HCT116 (cell line): ENCODE data around the gene ZAP70. TPM values are rescaled to one million over a fixed set of nuclear protein-coding genes. Genes with fewer than 3 reads are reported as not detected.

Experiments
- ATAC-seq: fragments of 200-7000 bp; cut with Tn5 transposase; 2 replicates; pipeline ENCODE4 v1.9.1; 2020; ENCODE audit warnings: mild to moderate bottlenecking, moderate library complexity
- BruUV-seq: library from RNA; stranded (reverse); fragments of 400-500 nt; replicated peaks from 2 replicates; lab custom pipeline; 2021; lab: Mats Ljungman, UMichigan
- CTCF ChIA-PET: fragments of 300-600 bp; sonication (Branson Sonifier 250); formaldehyde crosslinking; loops from one replicate; lab custom pipeline; 2021; ENCODE audit warnings: antibody characterized with exemption; lab: Charles Lee
- POLR2A ChIA-PET: fragments of 300-600, 350-600 bp; sonication (Branson Sonifier 250); formaldehyde crosslinking; loops from one replicate; lab custom pipeline; 2021; ENCODE audit warnings: antibody characterized with exemption; lab: Charles Lee
- RAD21 ChIA-PET, 2 experiments: fragments of 300-600 bp; sonication (Branson Sonifier 250); formaldehyde crosslinking; loops; one replicate each; lab custom pipeline; 2023; ENCODE audit warnings: low total read pairs in 2 of 2; ENCODE audit not compliant: uncharacterized antibody in 2 of 2, unreplicated experiment in 2 of 2, low non-redundant PET in 1 of 2; lab: Charles Lee
- DNase-seq: peaks from one replicate; pipeline ENCODE4 v3.0.0-alpha.2; 2010; ENCODE audit warnings: low read depth, low spot score
- H2AFZ ChIP-seq: fragments of 200-600 bp; shearing (Covaris generic), sonication (generic); 2 replicates; pipeline ENCODE4 v1.6.1; 2017; ENCODE audit warnings: low read depth, mixed run types, mixed read lengths, antibody characterized with exemption, low read length; ENCODE audit not compliant: poor library complexity, severe bottlenecking
- H3K27ac ChIP-seq: 2 replicates; pipeline ENCODE4 v1.5.1; 2012; ENCODE audit warnings: low read depth, low read length
- H3K27me3 ChIP-seq: fragments of 200-600 bp; sonication (generic); 2 replicates; pipeline ENCODE4 v1.6.1; 2016; ENCODE audit warnings: mixed run types, low read length, mixed read lengths; ENCODE audit not compliant: insufficient read depth
- H3K36me3 ChIP-seq, 2 experiments: fragments of 200-500 bp in 1 of 2; fragments of 200-600 bp in 1 of 2; sonication (Bioruptor generic) in 1 of 2; sonication (generic) in 1 of 2; 2 replicates each; pipeline versions ENCODE4 v1.5.1 to v1.6.1; 2014 to 2016; ENCODE audit warnings: low read length in 2 of 2, inconsistent platforms in 1 of 2, mixed read lengths in 1 of 2, mixed run types in 1 of 2; ENCODE audit not compliant: insufficient read depth in 2 of 2, control insufficient read depth in 1 of 2
- H3K4me1 ChIP-seq, 2 experiments: fragments of 200-600 bp in 1 of 2; sonication (generic) in 1 of 2; 2 replicates each; pipeline versions ENCODE4 v1.5.1 to v1.6.1; 2012 to 2017; ENCODE audit warnings: low read length in 2 of 2, inconsistent platforms in 1 of 2, mild to moderate bottlenecking in 1 of 2, mixed read lengths in 1 of 2, mixed run types in 1 of 2, moderate library complexity in 1 of 2; ENCODE audit not compliant: insufficient read depth in 2 of 2, control insufficient read depth in 1 of 2
- H3K4me2 ChIP-seq: fragments of 200-600 bp; sonication (generic); 2 replicates; pipeline ENCODE4 v1.6.1; 2017; ENCODE audit warnings: mixed run types, low read length, mixed read lengths
- H3K4me3 ChIP-seq, 2 experiments: fragments of 200-600 bp in 1 of 2; sonication (generic) in 1 of 2; replicated peaks in 1 of 2; 2 replicates each; pipeline ENCODE4 v1.5.1; 2011 to 2016; ENCODE audit warnings: low read length in 2 of 2, control low read depth in 1 of 2, low read depth in 1 of 2, mild to moderate bottlenecking in 1 of 2, mixed read lengths in 1 of 2, mixed run types in 1 of 2
- H3K79me2 ChIP-seq: fragments of 200-600 bp; sonication (generic); 2 replicates; pipeline ENCODE4 v1.6.1; 2017; ENCODE audit warnings: mild to moderate bottlenecking, mixed run types, low read length, moderate library complexity, mixed read lengths; ENCODE audit not compliant: insufficient read depth
- H3K9ac ChIP-seq: fragments of 200-600 bp; sonication (generic); 2 replicates; pipeline ENCODE4 v1.6.1; 2016; ENCODE audit warnings: low read length, mixed read lengths
- H3K9me2 ChIP-seq: fragments of 200-600 bp; sonication (generic), shearing (Covaris generic); 2 replicates; pipeline ENCODE4 v1.6.1; 2017; ENCODE audit warnings: mixed run types, mild to moderate bottlenecking, moderate library complexity; ENCODE audit not compliant: insufficient read depth
- H3K9me3 ChIP-seq, 2 experiments: fragments of 200-500 bp in 1 of 2; fragments of 200-600 bp in 1 of 2; sonication (Bioruptor generic) in 1 of 2; sonication (generic) in 1 of 2; 2 replicates each; pipeline ENCODE4 v1.6.1; 2014 to 2017; ENCODE audit warnings: low read length in 2 of 2, mixed read lengths in 2 of 2, inconsistent platforms in 1 of 2, low read depth in 1 of 2, mild to moderate bottlenecking in 1 of 2, mixed run types in 1 of 2, moderate library complexity in 1 of 2; ENCODE audit not compliant: control insufficient read depth in 1 of 2, insufficient read depth in 1 of 2
- H4K20me1 ChIP-seq: fragments of 200-600 bp; sonication (generic), shearing (Covaris generic); 2 replicates; pipeline ENCODE4 v1.6.1; 2017; ENCODE audit warnings: mixed run types, mild to moderate bottlenecking, moderate library complexity; ENCODE audit not compliant: insufficient read depth
- ATF3 ChIP-seq: IDR thresholded peaks from 2 replicates; pipeline ENCODE4 v1.6.1; 2012
- CBX3 ChIP-seq: IDR thresholded peaks from 2 replicates; pipeline ENCODE4 v1.6.1; 2012; ENCODE audit warnings: low read depth
- CEBPB ChIP-seq: IDR thresholded peaks from 2 replicates; pipeline ENCODE4 v1.6.1; 2012; ENCODE audit warnings: low read depth
- CTCF ChIP-seq, 3 experiments: fragments of 200-600 bp in 1 of 3; sonication (generic) in 1 of 3; IDR thresholded peaks in 2 of 3; conservative IDR thresholded peaks in 1 of 3; 2 replicates each; pipeline ENCODE4 v1.5.1; 2012 to 2017; ENCODE audit warnings: low read depth in 2 of 3, low read length in 2 of 3, antibody characterized with exemption in 1 of 3, borderline replicate concordance in 1 of 3, control low read depth in 1 of 3, mild to moderate bottlenecking in 1 of 3, mixed read lengths in 1 of 3, mixed run types in 1 of 3, moderate library complexity in 1 of 3; ENCODE audit not compliant: insufficient read depth in 1 of 3
- EGR1 ChIP-seq: IDR thresholded peaks from 2 replicates; pipeline ENCODE4 v1.6.1; 2012; ENCODE audit warnings: low read depth
- ELF1 ChIP-seq: IDR thresholded peaks from 2 replicates; pipeline ENCODE4 v1.6.1; 2012; ENCODE audit warnings: low read depth, borderline replicate concordance
- EZH2 ChIP-seq: fragments of 200-600 bp; sonication (generic); IDR thresholded peaks from 2 replicates; pipeline ENCODE4 v1.6.1; 2017; ENCODE audit warnings: antibody characterized with exemption, mixed run types
- EZH2phosphoT487 ChIP-seq: fragments of 200-600 bp; IDR thresholded peaks from 2 replicates; pipeline ENCODE4 v1.6.1; 2018; ENCODE audit warnings: antibody characterized with exemption, borderline replicate concordance
- FOSL1 ChIP-seq: IDR thresholded peaks from 2 replicates; pipeline ENCODE4 v1.6.1; 2012; ENCODE audit warnings: low read depth
- JUND ChIP-seq: IDR thresholded peaks from 2 replicates; pipeline ENCODE4 v1.6.1; 2012
- POLR2A ChIP-seq: IDR thresholded peaks from 2 replicates; pipeline ENCODE4 v1.7.0; 2011; ENCODE audit warnings: borderline replicate concordance; ENCODE audit not compliant: insufficient read depth, insufficient read length; ENCODE audit errors: extremely low read depth
- POLR2AphosphoS5 ChIP-seq: IDR thresholded peaks from 2 replicates; pipeline ENCODE4 v1.6.1; 2011; ENCODE audit warnings: mild to moderate bottlenecking, low read depth, low read length, moderate library complexity
- REST ChIP-seq: IDR thresholded peaks from 2 replicates; pipeline ENCODE4 v1.6.1; 2012; ENCODE audit warnings: low read depth
- SP1 ChIP-seq: IDR thresholded peaks from 2 replicates; pipeline ENCODE4 v1.6.1; 2012; ENCODE audit warnings: low read depth
- SRF ChIP-seq: IDR thresholded peaks from 2 replicates; pipeline ENCODE4 v1.6.1; 2012; ENCODE audit warnings: low read depth
- TCF7L2 ChIP-seq: IDR thresholded peaks from 2 replicates; pipeline ENCODE4 v1.7.0; 2011; ENCODE audit warnings: borderline replicate concordance, inconsistent platforms; ENCODE audit not compliant: insufficient read depth, insufficient read length; ENCODE audit errors: extremely low read depth
- ZFX ChIP-seq: fragments of 450-650 bp; IDR thresholded peaks from 2 replicates; pipeline ENCODE4 v1.6.1; 2017
- ZNF274 ChIP-seq: fragments of 200-500 bp; sonication (Bioruptor generic); IDR thresholded peaks from 2 replicates; pipeline ENCODE4 v1.6.1; 2014; ENCODE audit warnings: mild to moderate bottlenecking, low read depth, low read length, inconsistent platforms
- intact Hi-C: fragments of 100-400 bp; cut with micrococcal nuclease; formaldehyde crosslinking; loops from 2 replicates; pipeline ENCODE4 v1.10.0; 2022
- total RNA-seq: library from RNA; stranded (reverse); gene quantifications from one replicate; pipeline ENCODE4 v1.2.1, GENCODE V29; 2021; ENCODE audit not compliant: unreplicated experiment
- TF ChIP-seq, protein P1 (sequence below): IDR thresholded peaks from 2 replicates; pipeline ENCODE4 v1.6.1; 2012
- TF ChIP-seq, protein P2 (sequence below): IDR thresholded peaks from 2 replicates; pipeline ENCODE4 v1.6.1; 2011; ENCODE audit warnings: mild to moderate bottlenecking, low read length, moderate library complexity; ENCODE audit not compliant: insufficient replicate concordance; ENCODE audit errors: extremely low read depth

Gene ZAP70
- total RNA-seq, 1 experiment from 2014 or later: 0.91 TPM

- H3K27me3 ChIP-seq: no peaks in the 10 kb centered on the region
- no peak overlapping the region for H3K4me3 ChIP-seq
- ATAC-seq (no peak), DNase-seq (no peak)
- no peaks in the 10 kb centered on the region for H3K4me1 ChIP-seq
- ChIA-PET POLR2A (no interaction called here), RAD21 (no interaction called here), CTCF (no interaction called here)
- no peak overlapping the region for H3K27ac ChIP-seq
- TF ChIP-seq SRF (no peak), ATF3 (no peak), POLR2A (no peak), ZFX (no peak), SP1 (no peak), ELF1 (no peak), EGR1 (no peak), POLR2AphosphoS5 (no peak), CEBPB (no peak), FOSL1 (no peak), JUND (no peak), REST (no peak), CBX3 (no peak), CTCF (IDR thresholded peaks at IDR 0.05 in 2 of 3, conservative IDR thresholded peaks at IDR 0.05 in 1 of 3; ENCODE audit: borderline replicate concordance in 1 of 3, insufficient read depth in 1 of 3, low read depth in 2 of 3, low read length in 2 of 3) (no peak), EZH2phosphoT487 (no peak), EZH2 (no peak), TCF7L2 (no peak), ZNF274 (no peak)
- TF ChIP-seq, protein P1, sequence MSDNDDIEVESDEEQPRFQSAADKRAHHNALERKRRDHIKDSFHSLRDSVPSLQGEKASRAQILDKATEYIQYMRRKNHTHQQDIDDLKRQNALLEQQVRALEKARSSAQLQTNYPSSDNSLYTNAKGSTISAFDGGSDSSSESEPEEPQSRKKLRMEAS: no peak
- TF ChIP-seq, protein P2, sequence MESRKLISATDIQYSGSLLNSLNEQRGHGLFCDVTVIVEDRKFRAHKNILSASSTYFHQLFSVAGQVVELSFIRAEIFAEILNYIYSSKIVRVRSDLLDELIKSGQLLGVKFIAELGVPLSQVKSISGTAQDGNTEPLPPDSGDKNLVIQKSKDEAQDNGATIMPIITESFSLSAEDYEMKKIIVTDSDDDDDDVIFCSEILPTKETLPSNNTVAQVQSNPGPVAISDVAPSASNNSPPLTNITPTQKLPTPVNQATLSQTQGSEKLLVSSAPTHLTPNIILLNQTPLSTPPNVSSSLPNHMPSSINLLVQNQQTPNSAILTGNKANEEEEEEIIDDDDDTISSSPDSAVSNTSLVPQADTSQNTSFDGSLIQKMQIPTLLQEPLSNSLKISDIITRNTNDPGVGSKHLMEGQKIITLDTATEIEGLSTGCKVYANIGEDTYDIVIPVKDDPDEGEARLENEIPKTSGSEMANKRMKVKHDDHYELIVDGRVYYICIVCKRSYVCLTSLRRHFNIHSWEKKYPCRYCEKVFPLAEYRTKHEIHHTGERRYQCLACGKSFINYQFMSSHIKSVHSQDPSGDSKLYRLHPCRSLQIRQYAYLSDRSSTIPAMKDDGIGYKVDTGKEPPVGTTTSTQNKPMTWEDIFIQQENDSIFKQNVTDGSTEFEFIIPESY: no peak
- H3K9me2 ChIP-seq: no peaks in the 10 kb centered on the region
- H3K79me2 ChIP-seq: no peaks in the 10 kb centered on the region
- H3K4me2 ChIP-seq: no peak overlapping the region
- H3K36me3 ChIP-seq: no peaks in the 10 kb centered on the region
- H4K20me1 ChIP-seq: no peaks in the 10 kb centered on the region
- no peak overlapping the region for H3K9ac ChIP-seq
- no peaks in the 10 kb centered on the region for H3K9me3 ChIP-seq
- BruUV-seq: no TSS peak
- no peak overlapping the region for H2AFZ ChIP-seq
- intact Hi-C loops: no loop called here
Observed at GRCh38 chr2:97720746-97721145, 7.4 kb downstream of the ZAP70 start.
